KOPT-K1 (cell line): ENCODE measurements around the gene MPRIP.
A peak's percentile ranks its signal among the peaks of the same experiment; 100 is the strongest.

Source experiments
- H3K27ac ChIP-seq: fragments of 200-600 bp; sonication (generic); 2 replicates; pipeline ENCODE4 v1.5.1; 2016; ENCODE audit warnings: antibody characterized with exemption, mild to moderate bottlenecking, low read depth, low read length; ENCODE audit not compliant: poor library complexity, severe bottlenecking
- H3K36me3 ChIP-seq: fragments of 200-600 bp; sonication (generic); 2 replicates; pipeline ENCODE4 v1.5.1; 2017; ENCODE audit warnings: antibody characterized with exemption, mild to moderate bottlenecking, low read length, moderate library complexity; ENCODE audit not compliant: insufficient read depth
- H3K9me3 ChIP-seq: fragments of 200-600 bp; sonication (generic); 2 replicates; pipeline ENCODE4 v1.5.1; 2017; ENCODE audit warnings: antibody characterized with exemption, low read length, mild to moderate bottlenecking; ENCODE audit not compliant: insufficient read depth, poor library complexity, severe bottlenecking

MPRIP gene

DNA sequence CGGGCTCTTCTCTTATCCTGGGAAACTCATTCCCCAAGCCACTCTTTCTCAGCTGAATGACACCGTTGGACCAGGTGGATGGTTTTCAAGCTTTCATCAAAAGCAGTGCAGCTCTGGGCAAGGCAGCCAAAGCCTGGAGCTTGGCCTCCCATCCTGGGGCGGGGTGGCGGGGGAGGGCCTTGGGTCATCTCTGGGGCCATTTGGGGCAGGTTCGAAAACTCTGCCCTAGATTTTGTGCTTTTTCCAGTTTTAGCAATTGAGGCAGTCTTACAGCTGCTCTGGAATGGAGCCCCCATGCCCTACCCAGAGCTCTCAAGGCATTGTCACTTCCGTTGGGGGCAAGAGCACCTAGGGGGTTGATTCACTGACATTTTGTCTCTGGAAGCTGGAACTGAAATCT, 9.1 kb downstream of the MPRIP start:
- peak overlapping the region; percentile 31 for H3K27ac ChIP-seq

DNA sequence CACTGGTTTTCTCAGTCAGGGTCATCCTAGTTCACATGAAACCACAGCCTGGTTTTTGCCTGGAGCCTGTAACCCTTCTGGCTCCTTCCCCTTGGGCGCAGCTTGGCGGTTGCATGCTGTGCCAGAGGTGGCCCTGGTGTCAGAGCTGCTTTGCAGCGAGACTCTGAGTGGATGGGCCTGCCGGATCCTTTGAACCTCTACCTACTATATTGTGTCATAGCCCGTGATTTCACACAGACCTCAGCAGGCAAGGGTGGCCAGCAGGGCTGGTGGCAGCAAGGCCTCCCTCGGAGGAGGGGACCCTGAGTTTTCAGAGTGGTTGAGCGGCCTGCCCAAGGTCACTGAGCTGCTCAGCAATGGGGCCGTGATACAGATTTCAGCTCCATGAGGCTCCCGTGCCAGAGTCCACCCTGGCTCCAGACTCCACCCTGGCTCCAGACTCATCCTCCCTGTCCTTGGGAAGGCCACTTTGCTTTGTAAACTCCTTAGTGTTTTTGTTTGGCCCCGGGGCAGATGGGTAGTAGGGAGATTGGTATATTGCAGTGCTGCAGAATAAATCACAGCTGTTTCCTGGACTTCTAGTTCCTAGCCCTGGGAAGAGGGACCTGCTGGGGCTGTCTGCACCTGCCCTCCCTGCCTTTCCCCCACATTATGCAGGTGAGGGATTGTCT, 9.7 kb downstream of the MPRIP start:
- H3K9me3 ChIP-seq = no peaks in the 10 kb centered on the region
- 0 out of 2 replicates have a peak, but pooled peaks cover 3% of the 10 kb centered on the region for H3K36me3 ChIP-seq
- H3K27ac ChIP-seq = peak overlapping the region; percentile 31

More for the DNA sequence above, 9.1 kb downstream of the MPRIP start:
- no peaks in the 10 kb centered on the region for H3K9me3 ChIP-seq
- 0 out of 2 replicates have a peak, but pooled peaks cover 3% of the 10 kb centered on the region for H3K36me3 ChIP-seq

DNA sequence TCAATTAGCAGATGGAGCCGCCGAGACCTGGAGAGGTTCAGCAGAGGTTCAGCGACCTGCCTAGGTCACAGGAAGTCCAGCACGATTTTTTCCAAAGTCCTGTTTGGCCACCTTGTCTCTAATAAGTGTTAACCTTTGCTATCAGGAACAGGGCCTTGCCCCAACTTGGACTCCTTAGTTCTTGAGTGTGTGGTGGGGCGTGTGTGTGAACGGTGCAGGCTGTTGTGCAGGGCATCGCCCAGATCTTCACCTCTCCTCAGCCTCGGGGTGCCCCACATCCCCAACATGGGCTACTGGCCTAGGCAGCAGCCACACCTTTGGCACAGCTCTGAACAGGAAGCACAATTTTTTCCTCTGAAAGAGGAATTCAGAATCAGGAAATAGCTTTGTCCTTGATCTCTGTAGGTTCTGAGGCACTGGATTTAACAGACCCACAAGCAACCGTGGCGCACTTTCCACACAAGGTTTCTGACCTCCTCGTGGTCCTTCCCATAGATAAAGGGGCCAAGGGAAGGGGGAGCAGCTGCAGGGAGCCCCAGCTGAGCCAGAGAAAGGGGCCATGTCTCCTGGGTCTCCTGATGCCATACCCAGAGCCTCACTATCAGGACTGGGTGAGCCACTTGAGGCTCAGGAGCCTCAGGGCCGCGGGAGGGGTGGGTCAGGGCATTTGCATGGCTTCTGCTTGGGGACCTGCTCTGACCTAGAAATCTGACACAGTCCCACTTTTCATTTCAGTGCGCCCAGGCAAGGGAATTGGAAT, 10.4 kb downstream of the MPRIP start:
- Histone ChIP-seq H3K9me3 (no peaks in the 10 kb centered on the region), H3K27ac (peak overlapping the region; percentile 31), H3K36me3 (peaks cover 8% of the 10 kb centered on the region; the same call in 1 of the 2 replicates)

DNA sequence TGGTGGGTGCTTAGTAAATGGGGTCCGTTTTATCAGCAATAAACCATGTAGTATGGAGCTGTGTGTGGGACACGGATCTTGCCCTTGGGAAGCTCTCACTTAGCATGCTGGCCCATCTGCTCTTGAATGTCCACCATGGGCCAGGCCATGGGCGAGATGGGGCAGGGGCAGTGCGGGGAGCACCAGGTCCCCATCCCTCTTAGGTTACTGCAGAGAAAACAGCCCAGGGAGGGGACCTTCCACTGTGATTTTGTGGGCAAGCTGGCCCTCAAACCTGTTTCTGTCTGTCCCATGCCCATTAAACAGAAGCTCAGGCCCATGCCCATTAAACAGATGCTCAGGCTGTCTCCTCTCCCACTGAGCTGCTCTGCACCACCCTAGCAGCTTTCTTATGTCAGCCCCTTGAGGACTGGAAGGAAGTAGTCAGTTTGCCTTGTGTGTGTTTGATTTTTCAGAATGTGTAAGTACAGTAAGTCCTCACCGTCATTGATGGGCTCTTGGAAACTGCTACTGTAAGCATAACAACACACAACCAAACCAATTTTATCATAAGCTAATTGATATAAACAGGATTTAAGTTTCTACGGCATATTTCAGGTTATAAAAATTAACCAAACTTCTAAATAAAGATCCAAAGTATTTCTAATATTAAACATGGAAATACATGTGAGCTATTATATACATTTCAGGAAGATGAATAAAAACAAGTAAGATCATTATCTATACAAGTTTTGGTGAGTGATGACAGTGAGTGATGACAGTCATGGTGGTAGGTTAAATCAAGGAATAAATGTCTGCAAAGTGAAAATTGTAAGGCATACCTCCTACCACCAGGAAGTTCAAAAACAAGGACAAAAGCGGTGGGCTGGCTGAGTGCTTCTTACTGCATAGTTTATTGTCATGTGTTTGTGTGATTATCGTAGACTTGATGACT, 11.5 kb downstream of the MPRIP start:
- H3K27ac ChIP-seq = no peak overlapping the region
- no peaks in the 10 kb centered on the region for H3K9me3 ChIP-seq
- peaks cover 8% of the 10 kb centered on the region; the same call in 1 of the 2 replicates for H3K36me3 ChIP-seq

DNA sequence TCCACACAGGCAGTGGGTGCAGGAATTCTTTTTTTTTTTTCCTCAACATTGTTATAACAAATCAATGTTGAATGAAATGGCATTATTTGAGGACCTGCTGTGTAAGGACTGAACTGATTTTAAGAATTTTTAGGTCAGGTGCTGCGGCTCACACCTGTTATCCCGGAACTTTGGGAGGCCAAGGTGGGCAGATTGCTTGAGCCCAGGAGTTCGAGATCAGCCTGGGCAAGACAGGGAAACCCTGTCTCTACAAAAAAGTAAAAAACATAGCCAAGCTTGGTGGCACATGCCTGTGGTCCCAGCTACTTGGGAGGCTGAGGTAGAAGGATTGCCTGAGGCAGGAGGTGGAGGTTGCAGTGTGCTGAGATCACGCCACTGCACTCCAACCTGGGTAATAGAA, 12.4 kb downstream of the MPRIP start:
- Histone ChIP-seq H3K36me3 (peaks cover 8% of the 10 kb centered on the region; the same call in 1 of the 2 replicates), H3K27ac (no peak overlapping the region), H3K9me3 (no peaks in the 10 kb centered on the region)

DNA sequence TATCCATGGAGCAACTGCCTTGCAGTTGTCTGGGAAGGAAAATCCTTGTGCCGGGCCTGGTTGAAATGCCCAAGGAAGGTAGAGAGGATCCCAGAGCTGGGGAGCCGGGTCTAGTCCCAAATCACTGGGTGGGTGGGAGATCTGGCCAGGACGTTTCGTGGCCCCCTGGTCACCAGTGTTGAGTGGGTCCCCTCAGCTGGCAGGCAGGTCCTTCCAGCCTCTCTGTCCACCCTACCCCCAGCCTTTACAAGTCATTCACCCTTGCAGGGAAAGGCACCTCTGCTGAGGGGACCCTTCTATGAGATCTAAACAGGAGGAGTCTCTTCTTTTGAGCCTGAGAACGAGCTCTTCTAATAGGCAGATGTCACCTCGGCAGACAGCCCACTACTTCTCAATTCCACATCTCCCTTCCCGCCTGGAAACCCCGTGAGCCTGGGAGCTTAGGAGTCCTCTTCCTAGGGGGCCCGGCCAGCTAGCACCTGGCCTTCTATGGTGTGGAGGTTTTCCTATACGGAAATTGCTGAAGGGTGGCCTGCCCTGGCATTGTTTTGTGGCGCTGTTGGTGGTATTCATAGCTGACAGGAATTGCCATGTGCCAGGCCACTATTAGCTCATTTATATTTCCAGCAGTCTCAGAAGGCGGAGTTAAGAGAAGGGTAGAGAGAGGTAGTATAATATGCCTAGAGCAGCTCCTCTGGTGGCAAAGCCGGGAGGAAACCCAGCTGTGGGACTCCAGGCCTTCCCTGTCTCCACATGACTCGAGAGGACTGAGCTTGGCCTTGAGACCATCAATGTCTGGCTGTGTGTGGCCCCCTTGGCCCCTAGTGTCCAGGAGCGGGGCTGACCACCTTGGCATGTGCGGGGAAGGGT, 13.3 kb downstream of the MPRIP start:
- no peaks in the 10 kb centered on the region for H3K9me3 ChIP-seq
- H3K36me3 ChIP-seq = peaks cover 8% of the 10 kb centered on the region; the same call in 1 of the 2 replicates
- H3K27ac ChIP-seq = no peak overlapping the region

DNA sequence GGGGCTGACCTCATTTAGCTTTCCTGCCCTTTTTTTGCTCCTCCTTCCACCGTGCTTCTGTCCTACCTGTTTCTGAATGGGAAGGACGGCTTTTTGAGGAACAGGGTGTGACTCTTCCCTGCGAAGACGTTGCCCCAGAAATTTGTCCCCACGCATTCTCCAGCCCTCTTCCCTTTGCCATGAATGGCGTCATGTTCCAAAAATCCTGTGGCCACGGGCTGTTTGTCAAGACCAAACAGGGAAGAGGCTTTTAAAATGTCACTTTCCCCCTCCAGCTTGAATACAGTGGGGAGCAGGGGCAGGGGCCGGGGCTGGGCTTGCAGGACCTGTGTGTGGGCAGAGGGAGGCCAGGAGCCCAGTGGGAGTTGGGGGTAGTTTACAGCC, 13.9 kb downstream of the MPRIP start:
- Histone ChIP-seq H3K9me3 (no peaks in the 10 kb centered on the region), H3K27ac (no peak overlapping the region), H3K36me3 (peaks cover 8% of the 10 kb centered on the region; the same call in 1 of the 2 replicates)

DNA sequence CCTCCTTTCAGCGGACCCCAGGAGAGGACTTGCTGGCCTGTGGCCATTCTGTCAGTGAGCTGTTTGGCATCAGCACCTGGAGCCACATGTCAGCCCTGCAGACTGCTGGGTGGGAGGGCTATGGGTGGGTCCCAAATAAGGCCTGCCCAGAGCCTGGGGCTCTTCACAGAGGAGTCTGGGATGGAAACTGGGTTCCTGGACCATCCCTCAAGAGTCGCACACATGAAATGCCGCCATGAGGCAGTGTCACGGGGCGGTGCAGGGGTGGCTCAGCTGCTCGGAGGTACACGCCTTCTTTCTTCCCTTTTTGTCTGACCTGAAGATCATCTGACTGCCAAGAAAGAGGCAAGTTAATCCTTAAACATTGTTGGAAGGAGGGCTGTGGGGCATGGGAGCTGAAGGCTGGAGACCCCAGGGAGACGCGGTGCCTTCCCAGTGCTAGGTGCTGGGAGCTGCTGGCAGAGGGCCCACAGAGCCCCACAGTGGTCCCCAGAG, 14.8 kb downstream of the MPRIP start:
- peaks cover 8% of the 10 kb centered on the region; the same call in 1 of the 2 replicates for H3K36me3 ChIP-seq
- no peak overlapping the region for H3K27ac ChIP-seq
- no peaks in the 10 kb centered on the region for H3K9me3 ChIP-seq

DNA sequence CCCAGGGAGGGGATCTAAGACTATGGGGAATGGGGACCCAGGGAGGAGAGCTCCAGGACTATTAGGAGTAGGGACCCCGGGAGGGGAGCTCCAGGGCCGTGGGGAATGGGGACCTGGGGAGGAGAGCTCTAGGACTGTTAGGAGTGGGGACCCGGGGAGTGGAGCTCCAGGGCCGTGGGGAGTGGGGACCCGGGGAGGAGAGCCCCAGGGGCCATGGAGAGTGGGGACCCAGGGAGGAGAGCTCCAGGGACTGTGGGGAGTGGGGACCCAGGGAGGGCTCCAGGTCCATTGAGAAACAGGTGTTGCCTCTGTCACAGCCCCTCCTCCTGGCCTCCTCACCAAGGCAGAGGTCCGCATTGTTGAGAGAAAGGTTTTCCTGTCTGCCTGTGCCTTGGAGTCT, 16.0 kb downstream of the MPRIP start:
- Histone ChIP-seq H3K27ac (no peak overlapping the region), H3K9me3 (no peaks in the 10 kb centered on the region), H3K36me3 (peaks cover 15% of the 10 kb centered on the region; the same call in 1 of the 2 replicates)

DNA sequence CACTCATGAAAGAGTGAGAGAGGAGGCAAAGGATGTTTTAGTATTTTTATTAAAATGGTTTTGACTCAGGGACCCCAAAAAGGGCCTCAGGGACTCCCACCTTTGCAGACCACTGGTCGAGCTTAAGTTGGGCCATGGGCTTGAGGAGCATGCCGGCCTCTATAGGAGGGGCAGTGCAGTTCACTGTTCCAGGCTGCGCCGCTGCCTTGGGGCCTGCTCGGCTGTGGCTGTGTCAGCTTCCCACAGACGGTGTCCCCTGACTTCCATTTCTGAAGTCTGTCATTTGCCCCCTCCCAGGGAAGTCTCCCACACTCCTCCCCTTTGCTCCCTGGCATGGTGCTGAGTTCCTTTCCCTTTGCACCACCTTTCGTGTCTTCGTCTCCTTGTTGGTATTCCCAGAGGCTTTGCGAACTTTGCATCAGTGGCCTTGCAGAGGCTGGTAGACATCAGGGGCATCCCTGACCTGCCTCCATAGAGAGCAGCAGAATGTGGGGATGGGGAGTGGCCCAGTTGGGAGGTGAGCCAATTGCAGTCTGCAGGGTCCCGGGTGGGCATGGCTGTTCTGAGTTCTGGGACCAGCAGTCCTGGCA, 17.1 kb downstream of the MPRIP start:
- Histone ChIP-seq H3K27ac (no peak overlapping the region), H3K36me3 (peaks cover 14% of the 10 kb centered on the region; the same call in 1 of the 2 replicates), H3K9me3 (no peaks in the 10 kb centered on the region)

DNA sequence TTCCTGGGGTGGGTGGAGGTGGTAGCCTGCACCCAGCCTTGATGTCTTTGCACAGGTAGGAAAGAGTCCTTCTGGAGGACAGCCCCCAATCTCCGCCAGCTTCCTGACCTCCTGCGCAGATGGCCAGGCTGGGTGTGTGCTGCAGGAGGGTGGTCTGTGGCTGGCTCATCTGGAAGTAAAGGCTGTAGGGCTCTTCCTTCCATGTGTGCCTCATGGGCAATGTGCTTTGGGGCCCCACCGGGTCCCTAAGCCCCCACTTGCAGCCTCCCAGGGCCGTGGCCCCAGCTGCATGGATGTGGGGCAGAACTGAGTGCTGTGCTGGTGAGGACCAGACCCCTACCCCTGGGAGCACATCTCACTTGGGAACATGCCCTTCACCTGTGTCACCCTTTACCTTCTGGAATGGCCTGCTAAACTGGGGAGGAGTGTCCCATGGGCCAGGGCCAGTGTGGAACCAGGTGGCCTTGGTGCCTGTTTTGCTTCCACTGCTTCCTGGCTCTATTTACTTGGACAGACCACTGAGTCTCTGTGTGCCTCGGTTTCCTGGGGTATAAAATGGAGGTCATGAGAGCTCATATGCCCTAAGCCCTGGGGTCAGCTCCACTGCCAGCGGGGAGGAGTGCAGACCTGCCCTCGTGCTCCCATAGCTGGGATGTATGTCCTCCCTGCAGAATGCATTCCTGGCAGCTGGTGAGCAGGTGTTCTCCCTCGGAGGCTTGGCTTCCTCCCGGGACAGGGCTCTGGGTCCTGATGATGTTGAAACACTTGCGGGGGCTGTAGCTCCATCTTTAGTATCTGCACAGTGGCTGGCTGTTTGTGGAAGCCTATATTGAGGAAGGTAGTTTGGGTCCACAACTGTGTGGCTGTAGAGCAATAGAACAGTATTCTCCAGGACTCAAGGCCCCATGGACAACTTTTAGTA, 18.0 kb downstream of the MPRIP start:
- Histone ChIP-seq H3K27ac (no peak overlapping the region), H3K36me3 (peaks cover 15% of the 10 kb centered on the region; the same call in 1 of the 2 replicates), H3K9me3 (no peaks in the 10 kb centered on the region)

DNA sequence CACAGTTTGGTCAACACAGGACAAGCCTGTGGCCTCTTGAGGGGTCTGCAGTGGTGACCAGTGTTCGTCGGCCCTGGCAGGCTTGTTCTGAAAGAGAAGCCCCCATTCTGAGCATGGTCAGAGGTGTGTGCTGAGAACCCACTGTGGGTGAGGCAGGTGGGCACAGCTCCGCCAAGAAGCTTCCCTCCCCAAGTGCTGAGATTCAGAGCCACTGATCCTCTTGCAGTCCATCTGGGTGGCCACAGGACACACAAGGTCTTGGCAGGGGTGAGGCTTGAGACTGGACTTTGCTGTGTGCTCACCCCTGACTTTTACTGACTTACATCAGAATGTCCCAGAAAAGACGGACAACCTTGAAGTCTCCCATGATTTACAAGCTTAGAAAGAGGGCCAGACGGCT, 18.7 kb downstream of the MPRIP start:
- H3K9me3 ChIP-seq = no peaks in the 10 kb centered on the region
- no peak overlapping the region for H3K27ac ChIP-seq
- H3K36me3 ChIP-seq = peaks cover 15% of the 10 kb centered on the region; the same call in 1 of the 2 replicates

DNA sequence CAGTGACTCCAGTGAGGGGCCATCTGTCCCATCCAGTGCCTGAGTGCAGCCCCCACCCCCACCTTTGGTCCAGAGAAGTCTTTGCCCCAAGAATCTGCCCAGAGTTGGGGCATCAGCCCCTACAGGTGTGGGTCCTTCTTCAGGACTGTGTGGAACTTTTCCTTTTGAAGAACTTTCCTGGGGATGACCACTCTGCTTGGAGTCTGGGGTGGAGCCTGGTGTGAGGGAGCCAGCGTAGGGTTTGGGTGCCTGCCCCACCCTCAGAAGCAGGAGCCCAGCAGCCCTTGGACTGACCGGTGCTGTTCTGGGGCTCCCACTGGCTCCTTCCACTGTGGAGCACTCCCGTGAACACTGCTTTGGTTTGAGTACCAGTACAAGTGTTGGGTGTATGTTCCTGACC, 19.3 kb downstream of the MPRIP start:
- Histone ChIP-seq H3K36me3 (peaks cover 15% of the 10 kb centered on the region; the same call in 1 of the 2 replicates), H3K9me3 (no peaks in the 10 kb centered on the region), H3K27ac (no peak overlapping the region)
